HepG2 (cell line): Measurements from ENCODE around the gene UTP25. TPM values are rescaled to one million over a fixed set of nuclear protein-coding genes. Genes with fewer than 3 reads are reported as not detected.
A peak's percentile ranks its signal among the peaks of the same experiment; 100 is the strongest.

Experiments
- ATAC-seq: fragments of 200-7000 bp; cut with Tn5 transposase; 3 replicates; pipeline ENCODE4 v1.9.1; 2020; ENCODE audit warnings: mild to moderate bottlenecking, moderate library complexity
- BruUV-seq: library from RNA; stranded (reverse); fragments of 400-500 nt; replicated peaks from 2 replicates; lab custom pipeline; 2021; lab: Mats Ljungman, UMichigan
- CTCF ChIA-PET: fragments of 300-600 bp; formaldehyde crosslinking; extraction: SDS; loops from one replicate; lab custom pipeline; 2021; ENCODE audit warnings: low total read pairs, inconsistent platforms, low intra/inter-chr PET ratio; lab: Yijun Ruan, JAX
- POLR2A ChIA-PET: fragments of 350-600 bp; sonication (Branson Sonifier 250); formaldehyde crosslinking; loops from one replicate; lab custom pipeline; 2020; ENCODE audit warnings: antibody characterized with exemption, inconsistent platforms; lab: Yijun Ruan, JAX
- DNase-seq: peaks from one replicate; pipeline ENCODE4 v3.0.0-alpha.2; 2015; ENCODE audit warnings: low spot score
- FAIRE-seq: peaks from 3 replicates; lab custom pipeline; 2011; peaks lifted over from hg19 to GRCh38; lab: Jason Lieb, UNC
- H2AFZ ChIP-seq: one replicate; pipeline ENCODE4 v1.6.1; 2011; ENCODE audit warnings: low read length, inconsistent platforms
- H3K27ac ChIP-seq: fragments of 300-600 bp; 3 replicates; pipeline ENCODE4 v1.8.0; 2011; ENCODE audit warnings: mixed run types, mild to moderate bottlenecking, mixed read lengths, low read length, inconsistent platforms; ENCODE audit not compliant: insufficient read depth; ENCODE audit errors: extremely low read length
- H3K27me3 ChIP-seq, 2 experiments: fragments of 200-600 bp in 1 of 2; 2 replicates in 1 of 2; 3 replicates in 1 of 2; pipeline versions ENCODE4 v1.6.0 to v1.8.0; 2011; ENCODE audit warnings: low read length in 2 of 2, mild to moderate bottlenecking in 2 of 2, moderate library complexity in 2 of 2, inconsistent platforms in 1 of 2; ENCODE audit not compliant: insufficient read depth in 2 of 2, control insufficient read depth in 1 of 2
- H3K36me3 ChIP-seq, 2 experiments: fragments of 200-600 bp in 1 of 2; replicated peaks in 1 of 2; 2 replicates in 1 of 2; 3 replicates in 1 of 2; pipeline versions ENCODE4 v1.5.1 to v1.8.0; 2011; ENCODE audit warnings: low read length in 2 of 2, inconsistent platforms in 1 of 2; ENCODE audit not compliant: insufficient read depth in 2 of 2, control insufficient read depth in 1 of 2
- H3K4me1 ChIP-seq: 2 replicates; pipeline ENCODE4 v1.5.1; 2012; ENCODE audit warnings: low read length, inconsistent platforms; ENCODE audit not compliant: insufficient read depth
- H3K4me2 ChIP-seq: 2 replicates; pipeline ENCODE4 v1.6.0; 2011; ENCODE audit warnings: low read depth, low read length, inconsistent platforms
- H3K4me3 ChIP-seq, 3 experiments: fragments of 200-600 bp in 1 of 3; sonication (generic), shearing (Covaris generic) in 1 of 3; replicated peaks in 1 of 3; 2 replicates each; pipeline ENCODE4 v1.5.1; 2011 to 2016; ENCODE audit warnings: low read length in 3 of 3, inconsistent platforms in 2 of 3, low read depth in 2 of 3, mild to moderate bottlenecking in 2 of 3, control low read depth in 1 of 3, mixed read lengths in 1 of 3; ENCODE audit not compliant: insufficient read depth in 1 of 3
- H3K79me2 ChIP-seq: one replicate; pipeline ENCODE4 v1.6.1; 2011; ENCODE audit warnings: low read length, inconsistent platforms; ENCODE audit not compliant: insufficient read depth
- H3K9ac ChIP-seq: 2 replicates; pipeline ENCODE4 v1.6.0; 2011; ENCODE audit warnings: mild to moderate bottlenecking, low read depth, low read length, inconsistent platforms; ENCODE audit not compliant: insufficient read depth
- H3K9me3 ChIP-seq: 2 replicates; pipeline ENCODE4 v1.5.1; 2012; ENCODE audit warnings: mild to moderate bottlenecking, low read length
- H4K20me1 ChIP-seq: 2 replicates; pipeline ENCODE4 v1.6.0; 2011; ENCODE audit warnings: inconsistent platforms, mild to moderate bottlenecking, low read length, moderate library complexity; ENCODE audit not compliant: insufficient read depth
- CEBPG ChIP-seq: IDR thresholded peaks from 2 replicates; pipeline ENCODE4 v1.6.1; 2016
- CTCF ChIP-seq: sonication (generic); formaldehyde crosslinking; IDR thresholded peaks from 2 replicates; pipeline ENCODE4 v1.5.0; 2020; ENCODE audit warnings: mild to moderate bottlenecking, missing genetic modification reagents, moderate library complexity
- EEA1 ChIP-seq: sonication (generic); formaldehyde crosslinking; IDR thresholded peaks from 2 replicates; pipeline ENCODE4 v1.5.1; 2020; ENCODE audit warnings: mild to moderate bottlenecking, missing genetic modification reagents, borderline replicate concordance
- PPARG ChIP-seq: conservative IDR thresholded peaks from 2 replicates; pipeline ENCODE4 v1.6.1; 2016; ENCODE audit warnings: missing biosample characterization, missing genetic modification reagents
- SRSF4 ChIP-seq: fragments of 200-400 bp; formaldehyde crosslinking; IDR thresholded peaks from one replicate; pipeline ENCODE4 v1.6.1; 2018; ENCODE audit warnings: mild to moderate bottlenecking, low read depth, low read length, moderate library complexity; ENCODE audit not compliant: poor library complexity, severe bottlenecking
- ZFP36L2 ChIP-seq: sonication (generic); formaldehyde crosslinking; IDR thresholded peaks from 2 replicates; pipeline ENCODE4 v1.4.0; 2020; ENCODE audit warnings: missing genetic modification reagents
- ZFP62 ChIP-seq: sonication (generic); formaldehyde crosslinking; IDR thresholded peaks from 2 replicates; pipeline ENCODE4 v1.4.0; 2020; ENCODE audit warnings: missing genetic modification reagents
- ZNF263 ChIP-seq: sonication (generic); formaldehyde crosslinking; IDR thresholded peaks from 2 replicates; pipeline ENCODE4 v1.4.0; 2020; ENCODE audit warnings: missing genetic modification reagents
- ZNF333 ChIP-seq: sonication (generic); formaldehyde crosslinking; IDR thresholded peaks from 2 replicates; pipeline ENCODE4 v1.4.0; 2020; ENCODE audit warnings: mild to moderate bottlenecking, missing genetic modification reagents, borderline replicate concordance
- WGBS: methylation state at CpG from one replicate; pipeline ENCODE4 v1.1.6; 2017; ENCODE audit warnings: low lambda C conversion rate; 5-methylcytosine and 5-hydroxymethylcytosine counted together
- in situ Hi-C: cut with HindIII; loops from 2 replicates; pipeline ENCODE4 v1.10.0; 2017; ENCODE audit warnings: low pct_unique_long_range_greater_than_20kb; ENCODE audit not compliant: extremely low pct_ligation_motif_present
- intact Hi-C: fragments of 100-400 bp; cut with micrococcal nuclease; formaldehyde crosslinking; loops from one replicate; pipeline ENCODE4 v1.10.0; 2022; ENCODE audit not compliant: unreplicated experiment
- polyA plus RNA-seq, 8 experiments: library from polyadenylated mRNA; depleted of rRNA in 3 of 8; stranded (reverse) in 7 of 8; unstranded in 1 of 8; fragments of >200 nt; fragmentation: Illumina TruSeq in 4 of 8; extraction: Trizol in 4 of 8; gene quantifications; 2 replicates each; pipeline versions ENCODE4 v1.2.1 to v1.2.3, GENCODE V29; 2011 to 2016; ENCODE audit warnings: low read depth in 4 of 8, missing spikeins in 1 of 8, mixed read lengths in 1 of 8; ENCODE audit not compliant: insufficient read depth in 1 of 8
- total RNA-seq, 5 experiments: library from RNA; depleted of rRNA; stranded (reverse); fragments of >200 nt; fragmentation: Illumina TruSeq; extraction: Trizol; gene quantifications; 2 replicates each; pipeline ENCODE4 v1.2.3, GENCODE V29; 2016; ENCODE audit warnings: low read depth in 1 of 5
- TF ChIP-seq, protein P1 (sequence below): IDR thresholded peaks from 2 replicates; pipeline ENCODE4 v1.4.0; 2020; ENCODE audit warnings: mild to moderate bottlenecking, missing genetic modification reagents
- TF ChIP-seq, protein P2 (sequence below): IDR thresholded peaks from 2 replicates; pipeline ENCODE4 v1.6.1; 2012; ENCODE audit warnings: inconsistent platforms
- TF ChIP-seq, protein P3 (sequence below): sonication (generic); formaldehyde crosslinking; IDR thresholded peaks from 2 replicates; pipeline ENCODE4 v1.8.1; 2022; ENCODE audit warnings: mild to moderate bottlenecking, missing genetic modification reagents
- TF ChIP-seq, protein P4 (sequence below): sonication (generic); IDR thresholded peaks from 2 replicates; pipeline ENCODE4 v1.6.1; 2016; ENCODE audit warnings: low read depth, borderline replicate concordance

Gene UTP25
- total and polyA plus RNA-seq, 2 of the 13 experiments (the other 11 are each of a cell fraction or from before 2014, with no cell fraction given): 4.8 to 5.7 TPM

DNA sequence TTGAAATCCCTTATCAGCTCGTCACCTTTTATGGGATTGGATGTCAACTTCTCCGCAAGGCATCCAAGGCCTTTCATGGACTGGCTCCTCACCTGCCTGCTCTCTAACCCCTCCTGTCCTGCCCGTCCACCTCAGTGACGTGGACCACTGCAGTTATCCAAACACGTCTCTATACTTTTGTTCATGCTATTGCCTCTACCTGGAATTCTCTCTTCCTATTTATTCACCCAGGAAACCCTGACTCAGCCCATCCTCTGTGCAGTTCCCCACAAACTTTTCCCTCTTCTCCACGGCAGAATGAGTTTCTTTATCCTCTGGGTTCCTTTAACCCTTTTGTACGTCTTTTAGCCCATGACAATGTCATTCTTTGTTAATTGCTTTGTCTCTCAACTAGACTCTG lies 5.1 kb upstream of the UTP25 start (continued):
- TF ChIP-seq, protein P1, sequence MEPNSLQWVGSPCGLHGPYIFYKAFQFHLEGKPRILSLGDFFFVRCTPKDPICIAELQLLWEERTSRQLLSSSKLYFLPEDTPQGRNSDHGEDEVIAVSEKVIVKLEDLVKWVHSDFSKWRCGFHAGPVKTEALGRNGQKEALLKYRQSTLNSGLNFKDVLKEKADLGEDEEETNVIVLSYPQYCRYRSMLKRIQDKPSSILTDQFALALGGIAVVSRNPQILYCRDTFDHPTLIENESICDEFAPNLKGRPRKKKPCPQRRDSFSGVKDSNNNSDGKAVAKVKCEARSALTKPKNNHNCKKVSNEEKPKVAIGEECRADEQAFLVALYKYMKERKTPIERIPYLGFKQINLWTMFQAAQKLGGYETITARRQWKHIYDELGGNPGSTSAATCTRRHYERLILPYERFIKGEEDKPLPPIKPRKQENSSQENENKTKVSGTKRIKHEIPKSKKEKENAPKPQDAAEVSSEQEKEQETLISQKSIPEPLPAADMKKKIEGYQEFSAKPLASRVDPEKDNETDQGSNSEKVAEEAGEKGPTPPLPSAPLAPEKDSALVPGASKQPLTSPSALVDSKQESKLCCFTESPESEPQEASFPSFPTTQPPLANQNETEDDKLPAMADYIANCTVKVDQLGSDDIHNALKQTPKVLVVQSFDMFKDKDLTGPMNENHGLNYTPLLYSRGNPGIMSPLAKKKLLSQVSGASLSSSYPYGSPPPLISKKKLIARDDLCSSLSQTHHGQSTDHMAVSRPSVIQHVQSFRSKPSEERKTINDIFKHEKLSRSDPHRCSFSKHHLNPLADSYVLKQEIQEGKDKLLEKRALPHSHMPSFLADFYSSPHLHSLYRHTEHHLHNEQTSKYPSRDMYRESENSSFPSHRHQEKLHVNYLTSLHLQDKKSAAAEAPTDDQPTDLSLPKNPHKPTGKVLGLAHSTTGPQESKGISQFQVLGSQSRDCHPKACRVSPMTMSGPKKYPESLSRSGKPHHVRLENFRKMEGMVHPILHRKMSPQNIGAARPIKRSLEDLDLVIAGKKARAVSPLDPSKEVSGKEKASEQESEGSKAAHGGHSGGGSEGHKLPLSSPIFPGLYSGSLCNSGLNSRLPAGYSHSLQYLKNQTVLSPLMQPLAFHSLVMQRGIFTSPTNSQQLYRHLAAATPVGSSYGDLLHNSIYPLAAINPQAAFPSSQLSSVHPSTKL: no peak
- TF ChIP-seq ZFP62 (CRISPR knock-in tag): no peak
- no peak for TF ChIP-seq PPARG (CRISPR knock-in tag)
- no peak for TF ChIP-seq SRSF4
- no peak for TF ChIP-seq CEBPG (CRISPR knock-in tag)

DNA sequence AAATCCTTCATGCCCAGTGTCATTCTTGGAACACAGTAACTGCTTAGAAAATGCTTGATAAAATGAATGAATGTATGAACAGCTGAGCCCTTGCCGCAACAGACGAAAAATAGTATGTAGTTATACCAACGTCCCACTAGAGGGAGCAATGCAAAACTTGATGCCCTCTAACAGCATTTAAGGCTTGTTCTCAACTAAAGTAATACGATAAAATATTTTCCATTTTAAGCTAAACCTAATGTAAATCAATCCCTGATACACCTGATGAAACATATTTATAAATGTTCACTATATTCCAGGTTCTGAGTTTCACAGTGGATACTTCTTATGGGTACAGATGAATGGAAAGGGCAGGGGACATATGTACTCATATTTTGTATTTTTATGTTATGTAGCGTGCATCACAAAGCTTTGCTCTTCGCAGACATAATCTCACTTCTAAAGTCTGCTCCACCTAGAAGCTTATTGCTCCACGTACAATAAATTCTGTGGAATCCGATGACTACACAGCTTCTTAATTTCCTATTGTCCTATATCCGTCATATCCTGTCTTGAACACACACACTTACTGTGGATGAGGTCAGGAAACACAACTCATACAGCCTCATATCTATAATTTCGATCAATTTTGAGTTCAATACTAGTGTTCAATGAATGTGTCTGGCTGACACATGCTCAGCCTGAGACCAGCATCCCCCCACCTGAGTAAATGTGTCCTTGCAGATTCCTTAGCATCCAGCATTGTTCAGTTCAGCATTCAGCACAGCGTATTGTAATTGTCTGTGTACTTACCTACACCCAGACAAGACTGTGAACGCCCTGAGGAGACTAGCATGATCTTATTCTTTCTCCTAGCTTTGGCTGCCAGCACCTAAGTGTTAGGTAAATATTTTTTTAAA lies 4.4 kb upstream of the UTP25 start:
- ChIA-PET POLR2A (no interaction called here), CTCF (interaction anchor here (1.5 kb wide), 1 partner anchor 166 kb away, joined by 4 read pairs; no protein-coding TSS in a partner anchor)
- DNase-seq (peak; percentile 38), ATAC-seq (peak; percentile 63), FAIRE-seq (peak; percentile 59)
- Histone ChIP-seq H3K79me2 (peaks cover 4% of the 10 kb centered on the region), H3K27me3 (peaks cover 0 to 6% of the 10 kb centered on the region in 2 experiments; a peak in 1 of 5 replicates), H3K4me2 (peak overlapping the region; percentile 39), H3K4me1 (peaks cover 23% of the 10 kb centered on the region), H3K9ac (no peak overlapping the region), H3K27ac (no peak overlapping the region), H3K4me3 (no peak overlapping the region; a peak in 1 of 6 replicates), H2AFZ (peak overlapping the region; percentile 31), H3K9me3 (no peaks in the 10 kb centered on the region), H4K20me1 (no peaks in the 10 kb centered on the region), H3K36me3 (no peaks in the 10 kb centered on the region)
- in situ Hi-C loops (no loop called here), intact Hi-C loops (loop anchor here (5.0 kb wide), 1 partner anchor 76 kb away; no protein-coding TSS in a partner anchor)
- WGBS: 19% methylated on average over 12 of the region's 12 CpGs
- no TSS peak for BruUV-seq
- TF ChIP-seq, protein P2, sequence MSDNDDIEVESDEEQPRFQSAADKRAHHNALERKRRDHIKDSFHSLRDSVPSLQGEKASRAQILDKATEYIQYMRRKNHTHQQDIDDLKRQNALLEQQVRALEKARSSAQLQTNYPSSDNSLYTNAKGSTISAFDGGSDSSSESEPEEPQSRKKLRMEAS: no peak
- TF ChIP-seq, protein P3, sequence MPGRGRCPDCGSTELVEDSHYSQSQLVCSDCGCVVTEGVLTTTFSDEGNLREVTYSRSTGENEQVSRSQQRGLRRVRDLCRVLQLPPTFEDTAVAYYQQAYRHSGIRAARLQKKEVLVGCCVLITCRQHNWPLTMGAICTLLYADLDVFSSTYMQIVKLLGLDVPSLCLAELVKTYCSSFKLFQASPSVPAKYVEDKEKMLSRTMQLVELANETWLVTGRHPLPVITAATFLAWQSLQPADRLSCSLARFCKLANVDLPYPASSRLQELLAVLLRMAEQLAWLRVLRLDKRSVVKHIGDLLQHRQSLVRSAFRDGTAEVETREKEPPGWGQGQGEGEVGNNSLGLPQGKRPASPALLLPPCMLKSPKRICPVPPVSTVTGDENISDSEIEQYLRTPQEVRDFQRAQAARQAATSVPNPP (CRISPR knock-in tag): no peak
- TF ChIP-seq, protein P4, sequence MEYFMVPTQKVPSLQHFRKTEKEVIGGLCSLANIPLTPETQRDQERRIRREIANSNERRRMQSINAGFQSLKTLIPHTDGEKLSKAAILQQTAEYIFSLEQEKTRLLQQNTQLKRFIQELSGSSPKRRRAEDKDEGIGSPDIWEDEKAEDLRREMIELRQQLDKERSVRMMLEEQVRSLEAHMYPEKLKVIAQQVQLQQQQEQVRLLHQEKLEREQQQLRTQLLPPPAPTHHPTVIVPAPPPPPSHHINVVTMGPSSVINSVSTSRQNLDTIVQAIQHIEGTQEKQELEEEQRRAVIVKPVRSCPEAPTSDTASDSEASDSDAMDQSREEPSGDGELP: peak; percentile 37; the same call in 1 of the 2 replicates
- TF ChIP-seq ZFP36L2 (CRISPR knock-in tag) (no peak), EEA1 (CRISPR knock-in tag) (no peak), ZNF263 (CRISPR knock-in tag) (no peak), CTCF (CRISPR knock-in tag) (peak; percentile 66), ZNF333 (CRISPR knock-in tag) (no peak)
